Measurements from ENCODE around the gene ASTN1.

DNA sequence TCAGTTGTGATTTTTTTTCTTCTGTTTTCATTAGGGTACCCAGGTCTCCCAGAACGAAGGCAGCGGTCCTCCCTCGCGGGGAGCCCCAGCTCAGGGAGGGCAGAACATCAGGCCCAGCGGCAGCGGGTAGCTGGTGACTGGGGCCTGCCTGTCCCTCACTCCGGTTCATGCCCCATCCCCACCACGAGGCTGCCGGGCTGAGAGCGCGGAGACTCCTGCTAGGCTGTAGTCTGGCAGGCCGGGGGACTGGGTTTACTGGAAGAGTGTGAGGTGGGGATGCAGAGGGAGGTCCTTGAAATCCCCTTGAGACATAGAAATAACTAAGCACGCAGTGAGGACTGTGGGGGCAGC lies 16.7 kb upstream of the ASTN1 start:
- no peak for TF ChIP-seq CTCF (conservative IDR thresholded peaks at IDR 0.05; ENCODE audit: low read depth, low read length)
- TF ChIP-seq SMC3 (IDR thresholded peaks at IDR 0.05; ENCODE audit: low read depth, low read length) = no peak
- TF ChIP-seq POLR2A (IDR thresholded peaks at IDR 0.05; ENCODE audit: low read depth, low read length) = no peak
- TF ChIP-seq CEBPB (IDR thresholded peaks at IDR 0.05; ENCODE audit: low read depth, low read length) = no peak
- TF ChIP-seq RFX5 (IDR thresholded peaks at IDR 0.05; ENCODE audit: low read depth, low read length) = no peak
- no peak for TF ChIP-seq BHLHE40 (IDR thresholded peaks at IDR 0.05; ENCODE audit: low read depth, low read length)
- TF ChIP-seq MXI1 (IDR thresholded peaks at IDR 0.05; ENCODE audit: borderline replicate concordance, low read depth, low read length) = no peak
- TF ChIP-seq USF2 (IDR thresholded peaks at IDR 0.05; ENCODE audit: low read depth, low read length) = no peak
- no peak for TF ChIP-seq RAD21 (IDR thresholded peaks at IDR 0.05; ENCODE audit: low read length)
- TF ChIP-seq, protein P1, sequence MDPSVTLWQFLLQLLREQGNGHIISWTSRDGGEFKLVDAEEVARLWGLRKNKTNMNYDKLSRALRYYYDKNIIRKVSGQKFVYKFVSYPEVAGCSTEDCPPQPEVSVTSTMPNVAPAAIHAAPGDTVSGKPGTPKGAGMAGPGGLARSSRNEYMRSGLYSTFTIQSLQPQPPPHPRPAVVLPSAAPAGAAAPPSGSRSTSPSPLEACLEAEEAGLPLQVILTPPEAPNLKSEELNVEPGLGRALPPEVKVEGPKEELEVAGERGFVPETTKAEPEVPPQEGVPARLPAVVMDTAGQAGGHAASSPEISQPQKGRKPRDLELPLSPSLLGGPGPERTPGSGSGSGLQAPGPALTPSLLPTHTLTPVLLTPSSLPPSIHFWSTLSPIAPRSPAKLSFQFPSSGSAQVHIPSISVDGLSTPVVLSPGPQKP (IDR thresholded peaks at IDR 0.05; ENCODE audit: borderline replicate concordance, low read depth, low read length) = no peak
- TF ChIP-seq CHD1 (IDR thresholded peaks at IDR 0.05; ENCODE audit: low read depth, low read length) = no peak
- no peak for TF ChIP-seq MAZ (IDR thresholded peaks at IDR 0.05; ENCODE audit: borderline replicate concordance, low read depth, low read length)

All from IMR-90 (cell line).